HG03039 (cell line): Measurements from ENCODE around the gene KCNMB4.
"Not testable (repeated sequence)": the region's sequence is repeated elsewhere in the genome, so short reads cannot be mapped to it uniquely, and the experiment has no call there.

Source experiments
- ATAC-seq: cut with Tn5 transposase; IDR thresholded peaks from one replicate; pipeline ENCODE4 v1.9.1; 2021; ENCODE audit warnings: mild to moderate bottlenecking, moderate library complexity; ENCODE audit not compliant: unreplicated experiment

Gene KCNMB4

DNA sequence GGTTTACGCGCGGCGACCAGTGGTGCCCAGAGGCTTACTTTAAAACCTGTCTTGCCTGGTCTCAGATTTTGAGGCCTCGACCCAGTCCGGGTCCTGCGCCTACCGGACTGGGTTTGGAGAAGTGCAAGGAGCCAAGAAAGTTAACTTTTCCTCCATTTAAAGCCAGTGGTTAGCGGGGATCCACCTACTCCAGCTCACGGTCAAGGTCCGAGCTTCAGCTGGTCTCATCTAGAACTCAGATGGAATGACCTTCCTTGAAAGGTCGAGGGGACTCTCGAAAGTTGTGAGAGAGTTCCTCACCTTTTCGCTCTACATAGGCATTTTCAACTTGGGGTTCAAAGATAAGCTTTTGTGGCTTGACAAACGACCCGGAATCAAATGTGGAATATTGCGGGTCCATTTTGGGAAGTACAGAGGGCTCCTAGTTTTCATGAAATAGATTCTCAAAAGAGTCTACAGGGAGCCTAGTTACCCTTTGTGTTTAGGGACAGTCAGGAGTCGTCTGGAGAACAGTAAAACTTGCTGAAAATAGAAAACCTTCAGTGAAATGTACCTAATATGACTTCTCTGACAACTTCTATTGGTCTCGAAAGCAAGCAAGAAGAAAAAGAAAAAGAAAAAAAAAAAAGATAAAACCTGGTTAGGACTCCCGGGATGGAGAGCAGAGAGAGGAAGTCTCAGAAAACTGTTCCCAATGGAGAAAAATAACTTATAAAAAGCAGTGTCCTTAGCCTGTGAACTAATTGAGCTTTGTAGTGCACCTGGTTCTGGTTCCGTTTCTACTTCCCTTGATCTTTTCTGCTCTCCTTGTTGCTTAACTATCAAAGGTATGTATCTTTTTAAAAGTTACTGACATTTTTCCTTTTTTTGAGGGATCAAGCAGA lies 1.4 kb downstream of the KCNMB4 start:
- ATAC-seq = no peak

- ATAC-seq = no peak
Observed at GRCh38 chr12:70372881-70373280, 6.8 kb downstream of the KCNMB4 start.

- no peak for ATAC-seq
Observed at GRCh38 chr12:70379846-70380245, 13.8 kb downstream of the KCNMB4 start.

- ATAC-seq = no peak
Observed at GRCh38 chr12:70383484-70383883, 17.4 kb downstream of the KCNMB4 start.

- ATAC-seq = no peak
Observed at GRCh38 chr12:70383886-70384285, 17.8 kb downstream of the KCNMB4 start.

DNA sequence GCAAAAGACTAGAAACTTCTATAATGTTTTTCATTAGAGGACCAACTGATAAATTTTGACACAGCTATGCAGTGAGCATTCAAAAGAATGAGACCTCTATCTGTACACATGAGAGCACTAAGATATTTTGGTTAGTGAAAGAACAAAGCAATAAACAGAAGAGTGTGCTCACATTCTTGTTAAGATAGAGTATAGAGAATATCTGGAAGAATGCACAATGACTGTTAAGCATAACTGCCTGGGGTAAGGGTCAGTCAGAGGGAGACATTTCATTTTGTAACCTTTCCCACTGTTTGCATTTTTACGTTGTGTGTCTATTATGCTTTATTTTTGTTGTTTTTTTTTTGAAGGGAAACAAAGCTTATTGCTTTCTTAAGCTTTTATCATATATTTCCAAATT lies 20.7 kb downstream of the KCNMB4 start:
- ATAC-seq = no peak

- no peak for ATAC-seq
Observed at GRCh38 chr12:70389678-70390077, 23.6 kb downstream of the KCNMB4 start.

- ATAC-seq = not testable (repeated sequence)
Observed at GRCh38 chr12:70392631-70393030, 26.5 kb downstream of the KCNMB4 start.

- no peak for ATAC-seq
Observed at GRCh38 chr12:70393787-70394499, 27.9 kb downstream of the KCNMB4 start.

DNA sequence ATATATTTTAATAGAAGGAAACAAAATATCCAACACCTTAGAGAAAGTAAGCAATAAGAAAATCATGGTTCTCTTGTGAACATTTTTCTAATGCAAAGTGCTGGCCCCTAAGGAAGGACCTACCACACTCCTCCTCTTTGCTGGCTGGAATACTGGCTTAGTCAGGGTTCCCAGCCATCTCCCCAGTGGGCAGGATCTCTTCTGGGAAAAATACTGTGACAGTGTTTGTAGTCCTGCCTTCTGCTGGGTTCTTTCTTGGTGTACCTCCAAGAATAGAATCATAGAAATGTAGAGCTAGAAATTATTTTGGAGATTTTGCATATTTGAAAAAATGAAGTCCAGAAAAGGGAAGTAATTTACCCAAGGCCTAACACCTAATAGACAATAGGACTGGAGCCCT lies 31.9 kb downstream of the KCNMB4 start:
- ATAC-seq = no peak

DNA sequence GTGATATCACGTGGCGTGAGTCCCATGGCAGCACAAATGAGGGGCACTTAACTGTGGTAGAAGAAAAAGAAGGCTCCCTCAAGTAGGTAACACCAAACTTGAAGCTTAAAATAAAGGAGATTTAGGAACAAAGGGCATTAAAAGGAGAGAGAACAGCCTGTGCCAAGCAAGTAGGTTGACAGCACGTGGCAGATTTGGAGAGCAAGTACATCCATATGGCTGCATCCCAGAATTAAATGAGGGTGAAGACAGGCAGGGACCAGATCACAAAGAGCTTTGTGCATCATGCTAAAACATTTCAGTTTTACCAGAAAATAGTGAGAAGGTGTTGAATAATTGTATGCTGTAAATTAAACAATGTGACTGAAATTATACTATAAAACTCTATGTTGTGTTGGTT lies 32.8 kb downstream of the KCNMB4 start:
- no peak for ATAC-seq

- no peak for ATAC-seq
Observed at GRCh38 chr12:70399311-70399710, 33.2 kb downstream of the KCNMB4 start.

DNA sequence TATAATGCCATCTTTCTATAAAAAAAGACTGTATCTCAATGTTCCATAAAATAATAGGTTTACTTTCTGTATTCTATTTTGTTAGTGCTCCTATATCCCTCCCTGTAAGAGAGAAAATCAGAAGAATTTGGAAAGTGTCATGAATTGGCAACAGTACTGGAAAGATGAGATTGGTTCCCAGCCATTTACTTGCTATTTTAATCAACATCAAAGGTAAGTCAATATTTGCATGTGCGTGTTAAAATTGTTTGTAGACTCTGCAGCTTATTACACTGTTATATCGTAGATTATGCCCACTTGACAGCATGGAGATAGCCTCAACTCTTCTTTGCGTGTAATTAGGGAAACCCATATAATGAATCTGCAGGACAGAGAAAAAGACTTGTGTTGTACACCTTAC lies 34.0 kb downstream of the KCNMB4 start:
- ATAC-seq = no peak

DNA sequence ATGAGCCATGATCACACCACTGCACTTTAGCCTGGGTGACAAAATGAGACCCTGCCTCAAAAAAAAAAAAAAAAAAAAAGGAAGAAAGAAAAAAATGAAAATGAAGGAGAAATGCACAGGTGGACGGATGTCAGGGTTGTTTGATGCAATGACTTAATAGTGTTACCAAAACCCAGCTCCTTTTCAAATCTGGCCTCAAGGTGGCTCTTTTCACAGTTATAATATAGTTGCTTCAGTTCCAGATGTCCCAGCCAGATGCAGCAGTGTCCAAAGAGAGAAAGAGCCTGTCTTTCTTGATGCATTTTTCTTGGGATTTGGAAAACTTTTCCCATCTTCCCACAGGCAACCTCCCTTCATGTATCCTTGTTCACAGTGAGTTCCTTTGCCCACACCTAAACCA lies 36.5 kb downstream of the KCNMB4 start:
- ATAC-seq = no peak

DNA sequence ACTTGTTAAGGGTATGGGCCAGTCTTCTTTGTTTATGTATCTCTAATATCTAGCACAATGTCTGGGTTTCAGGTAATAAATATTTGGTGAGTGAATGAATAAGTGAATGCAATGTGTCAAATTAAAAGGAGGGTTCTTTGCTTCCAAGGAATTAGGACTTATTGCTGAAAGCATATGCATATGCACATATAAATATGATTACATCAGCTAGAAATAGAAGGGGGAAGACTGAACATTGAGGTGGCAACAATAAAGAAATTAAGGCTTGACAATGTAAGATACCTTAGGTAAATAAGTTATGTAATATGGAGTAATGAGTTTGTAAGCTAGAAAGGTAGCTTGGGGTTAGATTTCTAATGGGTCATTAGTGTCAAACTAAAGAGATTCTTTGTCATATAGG lies 37.7 kb downstream of the KCNMB4 start:
- ATAC-seq = no peak

- no peak for ATAC-seq
Observed at GRCh38 chr12:70408004-70408790, 42.1 kb downstream of the KCNMB4 start.

GRCh38 chr12:70415987-70416386 lies 49.9 kb downstream of the KCNMB4 start:
- ATAC-seq = peak; percentile 58

DNA sequence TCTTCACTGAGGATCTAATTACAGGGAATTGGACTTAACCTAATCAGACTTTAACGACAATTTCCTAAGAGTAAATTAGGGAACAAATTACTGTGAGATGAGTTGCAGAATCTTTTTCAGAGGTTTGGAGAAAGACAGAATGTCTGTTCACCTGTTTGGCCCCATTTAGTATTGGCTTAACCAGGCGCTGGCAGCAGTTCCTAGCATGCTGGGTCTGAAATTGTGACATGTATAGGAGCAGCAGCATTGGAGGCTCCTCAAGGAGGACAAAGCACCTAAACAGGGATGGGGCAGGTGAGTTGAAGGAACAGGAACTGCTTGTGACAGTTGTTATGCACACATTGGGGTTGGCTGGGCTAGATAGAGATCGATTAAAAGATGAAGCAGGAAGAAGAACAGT lies 51.0 kb downstream of the KCNMB4 start:
- no peak for ATAC-seq

DNA sequence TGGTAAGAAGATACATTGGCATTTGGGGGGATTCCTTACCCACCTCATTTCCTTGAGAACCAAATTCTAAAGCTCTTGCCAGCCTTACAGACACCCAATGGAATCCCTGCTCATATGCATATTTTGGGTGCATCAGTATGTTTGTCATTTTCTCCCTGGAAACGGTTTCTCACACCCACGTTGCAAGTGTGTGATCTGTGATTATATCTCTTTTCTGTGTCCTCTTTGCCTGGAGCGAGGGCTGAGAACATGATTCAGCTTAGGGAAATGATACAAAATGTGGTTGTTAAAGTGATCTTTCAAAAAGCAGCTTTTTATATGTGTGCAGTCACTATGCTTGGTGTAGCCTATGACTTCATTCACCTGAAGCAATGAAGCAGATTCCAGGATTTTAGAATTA lies 52.0 kb downstream of the KCNMB4 start:
- ATAC-seq = no peak

GRCh38 chr12:70422631-70423030 lies 56.5 kb downstream of the KCNMB4 start:
- ATAC-seq = no peak

- ATAC-seq = no peak
Observed at GRCh38 chr12:70426620-70427019, 60.5 kb downstream of the KCNMB4 start.
